HPDE6-E6E7 (cell line): Measurements from ENCODE around the gene UNC79.

ENCODE experiments used
- DNase-seq: peaks from one replicate; pipeline ENCODE4 v3.0.0; 2011; ENCODE audit warnings: missing footprints; ENCODE audit errors: extremely low spot score

Gene UNC79

DNA sequence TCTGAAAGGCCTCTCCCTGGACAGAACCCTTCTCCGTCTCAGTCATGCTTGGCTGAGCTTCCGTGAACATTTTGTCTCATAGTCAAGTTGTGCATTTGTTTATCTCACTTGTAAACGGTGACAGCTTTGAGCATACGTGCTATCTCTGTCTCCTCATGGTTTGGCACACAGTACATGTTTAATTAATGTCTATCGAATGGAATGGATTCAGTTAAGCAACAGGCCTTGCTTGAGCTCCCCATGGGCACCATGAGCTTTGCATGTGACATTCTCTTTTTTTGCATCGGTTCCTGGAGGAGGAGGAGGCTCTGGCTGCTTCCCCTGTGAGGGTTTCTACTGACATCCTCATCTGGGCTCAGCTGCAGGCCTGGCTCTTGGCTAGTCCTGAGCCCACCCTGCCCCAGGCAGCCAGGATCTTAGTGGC lies 277.6 kb downstream of the UNC79 start:
- DNase-seq = no peak

DNA sequence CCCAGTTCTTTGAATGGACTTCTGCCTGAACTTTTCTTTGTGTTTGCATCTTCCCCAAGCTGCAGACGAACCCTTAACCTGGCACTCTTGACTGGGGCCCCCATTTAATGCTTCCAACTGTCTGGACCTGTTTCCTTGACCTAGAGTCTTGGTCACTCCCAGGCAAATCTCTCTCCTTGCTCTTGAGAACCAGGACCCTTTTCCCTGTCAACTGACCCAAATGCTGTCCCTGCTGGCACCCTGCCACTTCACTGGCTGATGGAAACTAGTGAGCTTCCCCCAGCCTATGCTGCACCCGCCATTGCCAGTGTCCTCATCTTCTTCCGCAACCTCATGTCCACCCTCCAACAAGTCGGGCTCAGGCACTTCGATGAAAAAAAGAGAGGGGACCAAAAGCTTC lies 278.1 kb downstream of the UNC79 start:
- no peak for DNase-seq

DNA sequence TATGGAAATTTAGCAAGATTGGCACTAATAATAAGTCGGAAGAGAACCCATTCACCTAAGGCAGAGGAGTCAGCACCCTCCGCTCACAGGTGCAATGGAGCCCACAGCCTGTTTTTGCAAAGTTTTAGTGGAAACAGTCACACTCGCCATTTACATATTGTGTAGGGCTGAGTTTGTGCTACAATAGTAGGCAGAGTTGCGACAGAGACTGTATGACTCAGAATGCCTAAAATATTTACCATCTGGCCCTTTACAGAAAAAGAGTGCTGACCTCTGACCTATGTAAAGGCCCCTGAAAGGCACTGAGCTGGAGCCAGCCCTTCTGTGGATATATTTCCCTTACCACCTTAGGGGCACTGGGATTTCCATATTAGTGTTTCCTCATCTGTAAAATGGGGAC lies 278.5 kb downstream of the UNC79 start:
- DNase-seq = no peak

DNA sequence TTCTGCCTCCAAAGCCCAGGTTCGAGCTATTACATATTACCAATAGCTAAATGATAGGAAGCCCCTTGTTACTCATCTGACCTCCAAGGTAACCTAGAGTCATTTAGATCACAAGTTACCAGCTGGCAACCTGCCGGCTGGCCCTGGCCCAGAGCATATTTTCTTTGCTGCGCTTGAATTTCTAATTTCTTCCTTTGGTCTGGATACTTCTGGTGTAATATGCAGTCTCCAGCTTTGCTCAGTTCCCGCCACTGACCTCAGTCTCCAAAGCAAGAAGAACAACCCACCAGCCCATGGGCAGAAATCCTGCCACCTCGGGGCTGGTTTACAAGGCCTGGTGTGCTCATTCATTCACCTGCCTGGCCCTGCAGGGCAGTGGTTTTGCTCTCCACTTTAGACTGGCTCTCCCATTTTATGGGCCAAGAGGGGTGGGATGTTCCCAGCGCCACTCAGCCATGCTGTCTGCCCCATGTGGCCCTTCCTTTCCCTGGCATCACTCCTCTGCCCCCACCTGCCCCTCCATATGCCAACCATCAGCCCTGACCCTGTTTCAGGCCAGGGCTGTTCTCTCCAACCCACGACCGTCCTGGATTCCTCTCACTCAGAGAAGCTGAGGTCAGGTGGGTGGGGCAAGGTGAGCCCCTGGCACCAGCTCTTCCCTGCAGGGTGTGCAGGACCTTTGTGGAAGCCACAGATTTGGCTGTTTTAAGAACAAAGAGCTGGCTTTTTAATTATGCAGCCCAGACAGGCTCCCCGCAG lies 281.5 kb downstream of the UNC79 start:
- no peak for DNase-seq

DNA sequence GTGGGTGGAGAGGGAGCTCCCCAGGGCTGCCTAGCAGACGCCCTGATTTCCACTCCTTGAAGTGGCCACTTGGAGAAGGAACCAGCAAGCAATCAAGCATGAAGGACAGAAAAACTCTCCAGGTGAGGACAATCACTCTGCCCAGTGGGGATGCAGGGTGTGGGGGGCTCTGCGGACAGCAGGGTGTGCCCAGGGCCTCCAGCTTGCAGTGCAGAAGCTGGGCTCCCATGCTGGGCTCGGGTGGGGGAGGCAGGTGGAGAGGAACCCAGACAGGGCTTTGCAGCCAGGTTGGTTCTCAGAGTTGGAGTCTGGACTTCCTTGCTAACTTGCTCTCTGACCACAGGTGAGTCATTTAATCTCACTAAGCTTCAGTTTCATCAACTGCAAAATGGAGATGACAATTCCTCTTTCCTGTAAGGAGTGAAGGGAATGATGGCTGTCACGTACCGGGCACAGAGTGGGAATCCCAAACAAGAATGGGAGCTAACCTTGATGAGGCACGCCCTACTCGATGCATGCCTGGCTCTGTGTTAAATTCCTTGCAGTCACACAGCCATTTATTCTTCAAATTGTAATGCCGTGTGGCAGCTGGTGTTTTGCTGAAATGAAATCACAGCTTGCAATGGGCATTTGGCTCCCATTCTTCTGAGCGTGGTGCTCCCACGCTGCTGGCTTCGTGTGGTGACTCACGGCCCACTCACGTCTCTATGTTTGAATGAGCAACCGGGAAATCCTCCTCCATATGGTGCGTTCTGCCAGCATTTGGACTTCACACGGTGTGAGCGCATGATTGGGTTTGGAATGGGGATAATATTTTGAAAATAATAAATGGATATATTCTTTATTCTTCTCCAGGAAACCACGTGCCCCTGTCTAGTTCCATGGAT lies 282.3 kb downstream of the UNC79 start:
- no peak for DNase-seq

DNA sequence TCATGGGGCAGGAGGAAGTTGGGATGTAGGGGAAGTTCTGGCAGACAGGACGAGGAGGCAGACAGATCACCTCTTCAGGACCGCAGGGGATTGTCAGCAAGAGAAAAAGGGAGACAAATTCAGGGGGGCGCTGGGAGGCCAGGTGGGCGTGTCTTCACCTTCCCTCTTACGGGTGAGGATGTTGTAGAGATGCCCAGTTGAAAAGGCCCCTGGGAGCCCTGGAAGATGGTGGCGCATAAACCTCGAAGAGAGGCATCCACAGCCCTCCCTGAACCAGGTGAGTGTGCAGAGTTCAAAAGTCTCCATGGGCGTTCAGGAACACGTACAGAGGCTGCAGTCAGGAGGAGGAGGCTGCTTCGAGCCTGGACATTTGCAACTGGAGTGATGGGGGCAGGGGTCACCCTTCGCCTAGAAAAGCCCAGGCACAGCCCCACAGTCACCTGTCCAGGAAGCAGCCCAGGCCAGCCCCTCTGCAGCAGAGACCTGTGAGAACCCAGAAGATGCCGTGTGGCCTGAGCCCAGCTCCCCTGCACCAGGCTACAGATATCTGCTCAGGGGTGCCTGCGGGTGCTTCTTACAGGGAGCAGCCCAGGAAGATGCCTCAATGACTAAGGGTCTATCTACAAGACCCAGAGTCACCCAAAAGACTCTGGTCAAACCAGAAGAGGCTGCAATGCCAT lies 283.1 kb downstream of the UNC79 start:
- no peak for DNase-seq

DNA sequence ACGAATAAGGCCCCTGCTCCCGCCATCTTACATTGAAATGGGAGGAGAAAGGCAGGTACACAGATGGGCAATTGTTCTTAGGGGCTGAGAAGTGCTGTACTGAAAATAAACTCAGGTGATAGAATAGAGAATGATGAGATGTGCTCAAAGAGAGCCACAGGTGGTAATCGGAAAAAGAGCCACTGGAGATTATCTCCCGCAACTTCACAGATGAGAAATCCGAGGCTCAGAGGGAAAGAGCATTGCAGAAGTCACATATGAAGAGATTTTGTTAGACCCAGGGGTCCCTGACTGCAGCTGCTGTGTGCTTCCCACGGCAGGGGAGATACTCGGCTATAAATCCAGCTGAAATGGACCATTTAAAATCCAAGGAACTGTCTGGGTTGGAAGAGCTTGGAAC lies 283.9 kb downstream of the UNC79 start:
- DNase-seq = no peak

DNA sequence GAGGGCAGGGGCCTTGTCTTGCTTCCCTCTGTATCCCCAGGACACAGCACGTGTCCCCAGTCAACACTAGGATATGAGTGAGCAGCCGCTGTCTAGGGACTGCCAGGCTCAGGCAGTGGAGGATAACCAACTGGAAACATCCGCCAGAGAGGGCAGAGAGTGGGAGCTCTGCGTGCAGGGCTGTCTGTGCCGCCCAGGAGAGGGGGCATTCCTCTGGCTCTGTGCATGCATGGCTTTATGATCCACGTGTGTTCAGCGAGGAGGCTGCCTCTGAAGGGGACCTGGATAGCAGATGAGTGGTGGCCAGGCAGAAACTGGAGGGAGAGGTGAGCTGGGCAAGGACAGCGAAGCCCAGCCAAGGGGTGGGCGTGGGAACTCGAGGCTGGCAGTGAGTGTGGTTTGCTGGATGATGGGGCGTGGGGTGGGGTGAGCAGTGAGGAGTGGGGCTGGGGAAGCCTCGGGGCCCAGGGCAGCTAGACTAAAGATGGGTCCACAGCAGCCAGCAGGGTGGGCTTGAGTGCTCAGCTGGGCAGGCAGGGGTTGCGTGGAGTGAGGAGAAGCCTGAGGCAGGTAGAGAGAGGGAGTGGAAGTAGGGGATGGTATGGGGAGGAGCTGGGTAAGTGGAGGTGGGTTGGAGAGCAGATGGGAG lies 284.7 kb downstream of the UNC79 start:
- no peak for DNase-seq

DNA sequence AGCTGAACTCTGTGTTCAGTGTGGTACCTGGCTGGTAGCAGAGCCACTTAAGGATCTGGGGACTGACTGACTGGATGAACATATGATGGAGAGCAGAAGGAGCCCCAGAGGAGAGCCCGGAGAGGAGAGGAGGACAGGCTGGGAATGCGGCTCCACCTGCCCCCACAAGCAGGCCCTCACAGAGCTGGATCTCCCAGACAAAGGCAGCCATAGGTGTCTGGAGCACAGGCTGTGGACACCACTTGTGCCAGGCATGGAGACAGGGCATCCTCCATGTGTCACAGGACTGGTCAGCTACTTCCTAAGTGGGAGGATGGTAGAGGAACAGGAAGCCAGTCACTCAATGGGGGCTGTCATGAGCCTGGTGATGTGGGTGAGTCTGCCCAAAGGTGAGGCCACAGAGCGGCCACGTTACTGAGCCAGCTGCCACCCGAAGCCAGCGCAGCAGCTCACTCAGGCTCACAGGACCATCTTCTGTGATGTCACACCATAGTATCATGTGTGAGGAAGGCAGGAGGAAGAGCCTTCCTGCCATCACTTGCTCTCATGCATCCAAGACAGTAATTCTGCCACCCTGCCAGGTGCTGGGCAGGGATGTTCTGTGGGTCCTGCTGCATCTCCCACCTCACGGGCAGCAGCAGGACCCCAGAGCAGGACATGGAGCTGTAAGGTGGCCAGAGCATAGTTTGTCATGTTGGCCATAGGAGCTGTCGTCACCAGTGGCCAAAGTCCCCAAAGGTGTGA lies 285.4 kb downstream of the UNC79 start:
- no peak for DNase-seq

DNA sequence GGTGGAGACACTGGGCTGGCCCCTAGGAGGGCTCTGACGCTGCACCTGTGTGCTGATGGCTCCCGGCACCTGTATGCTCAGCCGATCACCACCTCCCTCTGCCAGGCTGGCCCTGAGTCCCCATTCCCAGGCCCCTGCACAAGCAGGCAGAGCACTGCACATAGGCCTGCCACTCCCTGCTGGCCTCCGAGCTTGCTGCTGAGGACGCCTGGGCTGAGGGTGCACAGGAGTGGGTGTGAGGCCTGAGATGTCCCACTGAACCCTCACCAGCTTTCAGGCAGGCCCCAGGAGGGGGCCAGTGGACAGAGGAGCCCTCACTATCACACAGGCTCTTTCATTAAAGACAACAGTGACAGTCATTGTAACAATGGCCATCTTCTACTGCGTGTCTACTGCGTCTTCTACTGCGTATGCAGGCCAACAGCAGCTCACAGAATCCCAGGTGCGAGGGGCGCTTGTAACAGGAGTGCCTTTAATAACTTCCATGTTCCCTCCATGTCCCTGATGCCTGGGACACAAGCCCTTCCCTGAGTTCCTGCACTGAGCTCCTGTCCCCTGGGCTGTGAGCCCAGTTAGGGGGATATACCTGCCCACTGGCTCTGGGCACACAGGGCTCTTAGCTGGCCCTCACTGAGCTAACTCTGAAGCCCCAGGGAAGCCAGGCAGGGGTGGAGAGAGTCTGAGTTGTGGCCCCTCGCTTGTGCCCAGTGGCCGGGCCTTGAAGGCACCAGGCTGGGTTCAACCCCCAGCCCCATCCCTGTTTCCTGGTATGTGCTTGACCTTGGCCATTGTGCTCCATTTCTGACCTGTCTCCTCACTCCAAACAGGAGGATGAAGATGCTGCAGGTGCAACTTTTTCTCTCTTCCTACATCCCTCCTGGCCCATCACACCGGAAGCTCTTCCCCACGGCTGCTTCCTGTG lies 286.3 kb downstream of the UNC79 start:
- no peak for DNase-seq

DNA sequence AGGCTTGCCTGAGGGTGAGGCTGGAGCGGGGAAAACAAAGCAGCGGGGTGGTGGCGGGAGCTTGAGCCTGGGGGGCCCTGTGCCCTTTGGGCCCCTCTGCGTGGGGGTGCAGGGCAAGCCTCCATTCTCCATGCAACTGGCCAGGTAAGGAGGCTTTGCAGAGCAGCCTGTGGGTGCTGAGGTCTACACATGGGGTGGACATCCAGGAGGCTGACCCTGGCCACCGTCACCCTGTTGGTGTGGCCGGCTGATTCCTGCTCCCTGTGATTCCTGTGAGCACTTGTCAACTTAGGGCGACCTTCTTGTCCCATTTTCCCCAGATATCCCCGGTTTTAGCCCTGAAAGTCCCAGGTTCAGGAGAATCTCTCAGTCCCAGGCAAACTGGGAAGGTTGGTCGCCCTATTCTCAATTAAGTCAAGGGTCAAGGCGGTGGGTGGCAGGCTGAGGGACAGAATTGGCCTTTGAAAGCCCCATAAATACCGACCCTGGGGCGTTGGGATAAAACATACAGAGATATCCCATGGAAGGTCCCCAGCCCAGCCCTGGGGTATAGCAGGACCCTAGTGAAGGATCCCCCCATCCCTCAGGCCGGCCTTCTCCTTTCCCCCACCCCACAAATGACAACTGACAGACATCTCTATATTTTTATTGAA lies 287.1 kb downstream of the UNC79 start:
- DNase-seq = no peak

DNA sequence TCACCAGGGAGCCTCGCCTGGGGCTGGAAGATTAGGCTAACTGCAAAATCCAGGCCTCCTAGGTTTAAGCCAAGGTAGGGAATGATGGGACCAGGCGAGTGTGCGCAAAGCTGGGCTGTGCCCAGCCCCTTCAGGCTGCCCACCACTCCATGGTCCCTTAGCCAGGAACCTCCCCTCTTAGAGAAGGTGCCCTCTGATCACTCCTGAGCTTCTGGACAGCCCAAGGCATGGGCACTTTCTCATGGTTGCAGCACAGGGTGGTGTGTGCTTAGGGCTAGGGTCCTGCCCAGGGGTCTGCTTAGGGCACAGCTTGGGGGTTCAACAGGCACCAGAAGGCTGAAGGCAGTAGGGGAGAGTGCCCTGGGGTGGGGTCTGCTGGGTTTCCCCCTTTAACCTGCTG lies 288.5 kb downstream of the UNC79 start:
- no peak for DNase-seq

DNA sequence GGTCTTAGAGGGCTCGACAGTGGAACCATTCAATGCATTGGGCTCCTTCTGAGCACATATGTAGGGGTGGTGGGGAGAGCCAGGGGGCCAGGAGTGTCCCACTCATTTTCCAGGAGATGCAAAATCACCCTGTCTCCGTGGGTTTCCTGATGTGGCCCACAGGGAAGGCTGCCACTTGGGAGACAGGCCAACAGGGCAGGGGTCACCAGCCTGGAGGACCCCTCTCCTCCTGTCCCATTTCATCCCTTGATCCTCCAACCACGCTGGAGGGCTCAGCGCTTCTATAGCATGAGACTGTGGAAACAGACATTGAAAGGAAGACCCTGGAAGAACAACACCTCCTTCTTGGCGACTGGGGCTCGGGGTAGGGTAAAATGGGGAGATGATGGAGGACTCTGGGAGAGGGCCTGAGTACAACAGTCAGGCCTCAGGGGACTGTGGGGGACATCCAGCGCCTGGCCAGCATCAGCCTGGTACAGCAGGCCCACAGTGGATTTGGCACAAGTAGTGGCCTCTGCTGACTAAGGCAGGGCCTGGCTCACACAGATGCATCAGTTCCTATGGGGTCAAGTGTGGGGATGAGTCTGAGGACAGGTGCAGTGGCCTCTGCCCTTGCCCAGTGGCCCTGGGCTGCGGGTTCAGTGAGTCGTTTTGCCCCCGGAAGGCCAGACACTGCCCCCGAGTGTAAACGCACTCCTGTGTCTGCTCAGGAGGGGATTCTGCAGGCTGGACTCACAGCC lies 289.5 kb downstream of the UNC79 start:
- no peak for DNase-seq

DNA sequence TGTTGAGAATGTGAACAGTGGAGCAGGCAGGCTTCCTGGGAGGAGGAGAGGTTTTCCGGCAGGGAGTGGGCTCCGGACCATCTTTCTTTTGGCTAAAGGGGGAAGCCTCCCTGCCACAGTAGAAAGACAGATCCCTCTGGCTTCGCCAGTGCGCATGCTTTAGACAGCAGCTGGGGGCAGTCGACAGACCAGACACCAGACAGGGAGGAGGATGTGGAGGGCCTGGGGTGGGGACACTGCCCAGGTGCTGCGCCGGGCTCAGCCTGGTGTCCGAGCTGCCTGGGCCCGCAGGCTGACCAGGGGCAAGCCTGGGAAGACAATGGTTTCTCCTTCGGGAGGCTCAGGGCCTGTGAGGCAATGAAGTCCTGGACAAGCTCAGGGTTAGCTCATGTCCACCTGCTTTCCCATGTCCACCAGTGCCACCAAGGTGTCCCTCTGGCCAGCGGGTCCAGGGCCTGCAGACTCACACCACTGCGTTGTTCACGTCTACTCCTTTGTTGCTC lies 290.3 kb downstream of the UNC79 start:
- DNase-seq = no peak

DNA sequence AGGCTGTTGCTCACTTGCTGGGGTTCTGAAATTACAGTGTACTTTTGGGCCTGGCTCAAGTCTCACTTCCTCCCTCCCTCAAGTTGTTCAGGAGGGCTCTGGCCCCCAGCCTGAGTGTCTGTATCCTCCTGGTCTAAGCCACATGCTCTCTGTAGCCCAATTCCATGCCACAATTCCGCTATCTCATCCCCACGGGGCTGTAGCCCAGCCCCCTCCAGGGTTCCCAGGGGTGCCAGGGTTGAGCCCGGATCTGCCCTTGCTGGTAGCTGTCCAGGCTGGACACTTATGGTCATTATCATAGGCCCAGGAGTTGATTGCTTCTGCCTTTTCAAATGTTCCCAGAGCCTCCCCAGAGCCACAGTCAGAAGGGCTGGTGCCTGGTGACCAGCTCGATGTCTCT lies 292.3 kb downstream of the UNC79 start:
- DNase-seq = no peak

DNA sequence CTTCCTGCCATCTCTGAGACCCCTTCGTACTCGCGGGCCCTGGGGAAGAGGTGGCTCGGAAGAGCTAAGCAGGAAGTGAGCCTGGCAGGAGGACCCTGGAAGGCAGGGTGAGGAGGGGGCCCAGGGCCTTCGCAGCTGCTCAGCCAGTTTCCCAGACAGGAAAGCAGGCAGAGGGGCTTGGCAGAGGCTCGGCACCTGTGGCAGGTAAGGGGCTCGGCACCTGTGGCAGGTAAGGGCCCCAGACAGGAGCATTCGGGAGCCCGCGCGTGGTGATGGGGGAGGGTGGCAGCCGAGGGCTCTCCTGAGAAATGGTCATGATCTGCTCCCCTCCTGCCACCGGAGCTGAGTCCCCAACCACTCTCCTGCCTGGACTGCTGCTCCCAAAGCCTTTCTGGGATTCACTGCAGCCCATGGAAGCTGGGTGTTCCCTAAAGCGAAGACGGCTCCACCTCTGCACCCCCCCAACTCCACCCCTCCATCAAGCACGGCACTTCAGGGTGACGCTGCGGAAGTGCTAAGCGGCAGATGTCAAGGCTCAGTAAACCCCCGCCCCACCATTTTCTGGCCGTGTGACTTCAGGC lies 294.4 kb downstream of the UNC79 start:
- no peak for DNase-seq

DNA sequence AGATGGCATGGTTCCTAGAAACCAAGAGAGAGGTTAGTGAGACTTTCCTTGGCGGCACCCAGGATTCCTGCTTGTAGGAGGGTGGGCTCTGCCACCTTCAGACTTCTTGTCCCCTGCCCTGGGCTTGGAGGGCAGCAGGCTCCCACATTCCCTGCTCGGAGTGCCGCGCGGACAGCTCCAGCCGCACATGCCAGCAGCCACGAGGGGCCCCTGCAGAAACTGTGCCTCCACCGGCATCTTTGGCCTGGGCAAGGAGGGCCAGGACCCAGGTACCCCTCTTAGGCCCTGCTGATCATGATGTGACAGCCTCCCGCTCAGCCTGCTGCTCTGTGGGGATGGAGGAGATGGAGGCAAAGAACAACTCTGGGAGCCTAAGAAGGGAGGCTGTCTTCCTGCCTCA lies 295.3 kb downstream of the UNC79 start:
- DNase-seq = no peak

DNA sequence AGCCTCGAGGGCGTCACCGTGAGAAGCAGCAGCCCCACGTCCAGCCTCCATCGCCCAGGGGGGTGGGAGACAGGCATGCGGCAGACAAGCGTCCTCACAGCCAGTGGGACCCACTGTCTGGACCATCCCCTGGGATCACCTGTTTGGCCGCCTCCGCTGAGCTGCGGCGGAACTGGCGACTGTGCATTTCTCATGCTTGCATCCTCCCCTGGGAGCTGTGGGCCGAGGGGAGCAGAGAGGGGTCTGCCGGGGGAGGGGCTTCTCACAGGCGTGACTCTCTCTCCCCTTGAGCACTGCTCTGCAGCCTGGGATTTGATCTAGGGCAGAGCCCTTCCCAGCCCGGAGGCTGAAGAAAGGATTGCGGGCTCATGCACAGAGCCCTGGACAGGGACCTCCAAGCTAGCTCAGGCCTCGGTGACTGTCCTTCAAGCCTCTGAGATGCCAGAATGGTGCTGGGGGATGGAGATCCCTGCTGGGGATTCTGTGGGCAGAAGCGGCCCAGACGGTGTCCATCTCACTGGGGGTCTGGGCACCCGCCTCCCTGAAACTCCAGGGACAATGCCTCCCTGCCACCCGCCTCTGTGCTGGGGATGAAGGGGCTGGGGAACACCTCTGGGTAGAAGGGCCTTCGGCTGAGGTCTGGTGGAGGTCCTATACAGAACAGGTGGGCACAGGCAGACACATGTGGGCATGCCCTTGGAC lies 296.5 kb downstream of the UNC79 start:
- no peak for DNase-seq
